Adrenal gland (tissue), 5 donors: ENCODE measurements around the gene TGFBRAP1.

Experiments
- POLR2A ChIP-seq, 2 donors: fragments of 450-650 bp; IDR thresholded peaks; one replicate each; pipeline ENCODE4 v1.6.1; 2017; ENCODE audit warnings: antibody characterized with exemption in 2 of 2, mild to moderate bottlenecking in 2 of 2, moderate library complexity in 1 of 2
- TF ChIP-seq, protein P1 (sequence below), 6 experiments: fragments of 450-650 bp in 4 of 6; fragments of 200-600 bp in 2 of 6; sonication (generic) in 1 of 6; IDR thresholded peaks; 1 replicate in 5 of 6; 2 replicates in 1 of 6; pipeline versions ENCODE4 v1.5.1 to v1.8.0; 2016 to 2021; ENCODE audit warnings: antibody characterized with exemption in 6 of 6, mild to moderate bottlenecking in 2 of 6, moderate library complexity in 1 of 6
- donor health status: DM: no; HTN: no; CAD: no.

DNA sequence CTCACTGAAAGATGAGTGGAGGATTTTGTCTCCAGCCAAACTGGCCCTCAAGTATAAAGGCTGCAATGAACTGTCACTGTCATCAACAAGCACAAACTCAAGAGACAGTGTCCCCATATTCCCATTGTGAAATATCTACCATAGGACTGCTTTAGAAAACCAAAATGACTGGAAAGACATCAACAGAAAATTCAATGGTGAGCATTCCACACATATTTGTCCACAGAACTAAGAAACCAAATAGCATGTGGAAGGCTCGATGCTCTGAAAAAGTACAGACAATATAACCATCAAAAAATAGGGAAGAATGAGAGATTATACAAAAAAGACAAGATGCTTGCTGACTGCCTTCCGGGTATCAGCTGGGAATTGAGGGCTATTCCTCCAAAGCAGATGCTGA lies 37.6 kb downstream of the TGFBRAP1 start:
- TF ChIP-seq, protein P1, sequence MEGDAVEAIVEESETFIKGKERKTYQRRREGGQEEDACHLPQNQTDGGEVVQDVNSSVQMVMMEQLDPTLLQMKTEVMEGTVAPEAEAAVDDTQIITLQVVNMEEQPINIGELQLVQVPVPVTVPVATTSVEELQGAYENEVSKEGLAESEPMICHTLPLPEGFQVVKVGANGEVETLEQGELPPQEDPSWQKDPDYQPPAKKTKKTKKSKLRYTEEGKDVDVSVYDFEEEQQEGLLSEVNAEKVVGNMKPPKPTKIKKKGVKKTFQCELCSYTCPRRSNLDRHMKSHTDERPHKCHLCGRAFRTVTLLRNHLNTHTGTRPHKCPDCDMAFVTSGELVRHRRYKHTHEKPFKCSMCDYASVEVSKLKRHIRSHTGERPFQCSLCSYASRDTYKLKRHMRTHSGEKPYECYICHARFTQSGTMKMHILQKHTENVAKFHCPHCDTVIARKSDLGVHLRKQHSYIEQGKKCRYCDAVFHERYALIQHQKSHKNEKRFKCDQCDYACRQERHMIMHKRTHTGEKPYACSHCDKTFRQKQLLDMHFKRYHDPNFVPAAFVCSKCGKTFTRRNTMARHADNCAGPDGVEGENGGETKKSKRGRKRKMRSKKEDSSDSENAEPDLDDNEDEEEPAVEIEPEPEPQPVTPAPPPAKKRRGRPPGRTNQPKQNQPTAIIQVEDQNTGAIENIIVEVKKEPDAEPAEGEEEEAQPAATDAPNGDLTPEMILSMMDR (IDR thresholded peaks at IDR 0.05) = no peak
- no peak for TF ChIP-seq POLR2A (IDR thresholded peaks at IDR 0.05)
